IPS-18c (cell line): ENCODE results near the gene NAB1.

Source experiments
- H3K4me3 ChIP-seq: 2 replicates; pipeline ENCODE4 v1.7.0; 2013; ENCODE audit warnings: low read depth, mild to moderate bottlenecking, low read length, moderate library complexity; ENCODE audit not compliant: insufficient read depth
- H3K9me3 ChIP-seq: one replicate; pipeline ENCODE4 v1.6.1; 2013; ENCODE audit warnings: mild to moderate bottlenecking, low read length, moderate library complexity; ENCODE audit not compliant: control insufficient read depth, insufficient read depth

NAB1 gene

GRCh38 chr2:190720276-190720675, 71.4 kb downstream of the NAB1 start:
- H3K4me3 ChIP-seq: no peak overlapping the region
- H3K9me3 ChIP-seq: no peaks in the 10 kb centered on the region

GRCh38 chr2:190720691-190721090, 71.8 kb downstream of the NAB1 start:
- Histone ChIP-seq H3K4me3 (no peak overlapping the region), H3K9me3 (no peaks in the 10 kb centered on the region)

- no peak overlapping the region for H3K4me3 ChIP-seq
- no peaks in the 10 kb centered on the region for H3K9me3 ChIP-seq
Observed at GRCh38 chr2:190722061-190722759, 73.3 kb downstream of the NAB1 start.

GRCh38 chr2:190722835-190723234, 74.0 kb downstream of the NAB1 start:
- Histone ChIP-seq H3K4me3 (no peak overlapping the region), H3K9me3 (no peaks in the 10 kb centered on the region)

GRCh38 chr2:190723397-190724090, 74.7 kb downstream of the NAB1 start:
- no peak overlapping the region for H3K4me3 ChIP-seq
- no peaks in the 10 kb centered on the region for H3K9me3 ChIP-seq

GRCh38 chr2:190726255-190726654, 77.4 kb downstream of the NAB1 start:
- Histone ChIP-seq H3K4me3 (no peak overlapping the region), H3K9me3 (no peaks in the 10 kb centered on the region)

GRCh38 chr2:190736355-190736754, 87.5 kb downstream of the NAB1 start:
- no peaks in the 10 kb centered on the region for H3K9me3 ChIP-seq

GRCh38 chr2:190740449-190740848, 91.6 kb downstream of the NAB1 start:
- H3K4me3 ChIP-seq: no peak overlapping the region
- peaks cover 3% of the 10 kb centered on the region for H3K9me3 ChIP-seq

More at GRCh38 chr2:190736355-190736754, 87.5 kb downstream of the NAB1 start:
- H3K4me3 ChIP-seq: no peak overlapping the region
